NCI-H1436 (cell line): ENCODE measurements around the gene PRAMEF26.
"Not testable (repeated sequence)": the region's sequence is repeated elsewhere in the genome, so short reads cannot be mapped to it uniquely, and the experiment has no call there.

ENCODE experiments used
- DNase-seq: peaks from one replicate; lab custom pipeline; 2025; lab: John Stamatoyannopoulos, UW

The PRAMEF26 gene

GRCh38 chr1:13155909-13156308 is at the start of gene PRAMEF26:
TSS of gene PRAMEF26 (minus strand) at chr1:13156009. CDS start at chr1:13153095, 2,914 bp downstream.
- DNase-seq: not testable (repeated sequence)

GRCh38 chr1:13201309-13201708 is 45.5 kb upstream of the PRAMEF26 start, which contains the start of gene PRAMEF13:
TSS of gene PRAMEF13 (minus strand) at chr1:13201409. CDS start at chr1:13199589, 1,820 bp downstream.
- DNase-seq: not testable (repeated sequence)

- not testable (repeated sequence) for DNase-seq
Observed at GRCh38 chr1:13171548-13171947, 15.7 kb upstream of the PRAMEF26 start, which contains the start of gene PRAMEF9. TSS of gene PRAMEF9 (plus strand) at chr1:13171848. CDS start at chr1:13175281, 3,433 bp downstream.

GRCh38 chr1:13165531-13165930 is 9.7 kb upstream of the PRAMEF26 start, which contains the start of gene HNRNPCL4:
TSS of gene HNRNPCL4 (minus strand) at chr1:13165631. CDS start at chr1:13165467, 164 bp downstream.
- not testable (repeated sequence) for DNase-seq

DNA sequence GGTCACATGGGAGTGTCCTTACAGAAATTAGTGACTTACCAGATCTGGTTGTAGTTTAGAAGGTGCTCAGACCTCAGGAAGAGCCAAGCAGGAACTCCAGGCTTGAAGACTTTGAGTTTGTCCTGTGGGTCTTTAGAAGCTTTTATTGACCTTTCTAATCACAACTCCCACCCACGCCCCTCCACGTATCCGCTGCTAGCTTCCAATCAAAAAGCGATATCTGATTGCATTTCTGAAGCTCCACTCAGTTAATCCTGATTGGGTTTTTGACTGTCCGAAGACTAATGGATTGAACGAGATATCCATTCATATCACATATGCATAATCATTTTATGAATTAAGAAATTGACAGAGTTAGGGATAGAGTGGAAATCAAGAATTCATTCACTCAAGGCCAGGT is 39.1 kb downstream of the PRAMEF26 start, which contains the start of gene HNRNPCL2:
Gene HNRNPCL2, minus strand, starts transcription at position 101 of the 400 bp plus-strand sequence. CDS start 454 bp downstream, outside the sequence.
- not testable (repeated sequence) for DNase-seq
